ENCODE results near the gene TEDC1. TPM values are rescaled to one million over a fixed set of nuclear protein-coding genes. Genes with fewer than 3 reads are reported as not detected.

TEDC1 gene
- total RNA-seq, 1 experiment from 2014 or later, result 17.9 TPM

DNA sequence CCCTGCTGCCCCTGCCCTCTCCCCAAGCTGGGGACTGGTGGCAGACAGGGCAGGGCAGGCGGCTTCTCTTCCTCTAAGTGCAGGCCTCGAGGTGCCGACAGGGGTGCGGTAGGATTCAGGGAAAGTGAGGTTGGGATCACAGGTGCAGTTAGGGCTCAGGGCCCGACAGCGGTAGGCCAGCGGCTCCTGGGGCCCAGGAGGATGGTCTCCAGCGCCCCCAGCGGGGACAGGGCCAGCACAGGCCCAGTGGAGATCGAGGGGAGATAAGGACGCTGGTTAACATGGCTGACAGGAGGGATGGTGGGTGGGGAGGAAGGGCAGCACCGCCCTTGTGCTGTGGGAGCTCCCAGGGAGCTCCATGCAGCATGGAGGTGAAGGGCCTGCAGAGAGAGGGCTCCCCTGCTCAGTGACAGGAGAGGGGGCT is 5.3 kb upstream of the TEDC1 start:
- peaks cover 78% of the 10 kb centered on the region for H3K27me3 Mint-ChIP-seq (ENCODE audit: low read depth)
- peak; percentile 78 for DNase-seq (ENCODE audit: low spot score)
- CTCF ChIA-PET, result interaction anchor here (0.5 to 1.9 kb wide), 14 partner anchors 9 to 415 kb away, joined by 3 to 14 read pairs (median 4); partner anchors contain the start of gene BTBD6
- H3K4me3 Mint-ChIP-seq, result peak overlapping the region; percentile 43
- POLR2A ChIA-PET, result no interaction called here
- no peak overlapping the region for H3K27ac Mint-ChIP-seq
- H3K9me3 Mint-ChIP-seq, result no peaks in the 10 kb centered on the region
- ATAC-seq, result peak; percentile 30
- TF ChIP-seq ZNF396 (CRISPR knock-in tag; IDR thresholded peaks at IDR 0.05; ENCODE audit: borderline replicate concordance) (no peak), FOXJ3 (CRISPR knock-in tag; IDR thresholded peaks at IDR 0.05; ENCODE audit: borderline replicate concordance) (no peak), TEAD4 (CRISPR knock-in tag; IDR thresholded peaks at IDR 0.05) (no peak), SOX15 (CRISPR knock-in tag; IDR thresholded peaks at IDR 0.05) (no peak), FOXP1 (CRISPR knock-in tag; IDR thresholded peaks at IDR 0.05; ENCODE audit: borderline replicate concordance) (no peak), ETV6 (CRISPR knock-in tag; IDR thresholded peaks at IDR 0.05) (peak; percentile 54; the same call in 1 of the 2 replicates), NFE2L1 (CRISPR knock-in tag; IDR thresholded peaks at IDR 0.05) (no peak), RELA (CRISPR knock-in tag; IDR thresholded peaks at IDR 0.05; ENCODE audit: borderline replicate concordance) (no peak), PRRX2 (CRISPR knock-in tag; IDR thresholded peaks at IDR 0.05) (no peak)
- TF ChIP-seq, protein P1, sequence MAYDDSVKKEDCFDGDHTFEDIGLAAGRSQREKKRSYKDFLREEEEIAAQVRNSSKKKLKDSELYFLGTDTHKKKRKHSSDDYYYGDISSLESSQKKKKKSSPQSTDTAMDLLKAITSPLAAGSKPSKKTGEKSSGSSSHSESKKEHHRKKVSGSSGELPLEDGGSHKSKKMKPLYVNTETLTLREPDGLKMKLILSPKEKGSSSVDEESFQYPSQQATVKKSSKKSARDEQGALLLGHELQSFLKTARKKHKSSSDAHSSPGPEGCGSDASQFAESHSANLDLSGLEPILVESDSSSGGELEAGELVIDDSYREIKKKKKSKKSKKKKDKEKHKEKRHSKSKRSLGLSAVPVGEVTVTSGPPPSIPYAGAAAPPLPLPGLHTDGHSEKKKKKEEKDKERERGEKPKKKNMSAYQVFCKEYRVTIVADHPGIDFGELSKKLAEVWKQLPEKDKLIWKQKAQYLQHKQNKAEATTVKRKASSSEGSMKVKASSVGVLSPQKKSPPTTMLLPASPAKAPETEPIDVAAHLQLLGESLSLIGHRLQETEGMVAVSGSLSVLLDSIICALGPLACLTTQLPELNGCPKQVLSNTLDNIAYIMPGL (CRISPR knock-in tag; IDR thresholded peaks at IDR 0.05), result peak; percentile 46; the same call in 1 of the 2 replicates
- TF ChIP-seq, protein P2, sequence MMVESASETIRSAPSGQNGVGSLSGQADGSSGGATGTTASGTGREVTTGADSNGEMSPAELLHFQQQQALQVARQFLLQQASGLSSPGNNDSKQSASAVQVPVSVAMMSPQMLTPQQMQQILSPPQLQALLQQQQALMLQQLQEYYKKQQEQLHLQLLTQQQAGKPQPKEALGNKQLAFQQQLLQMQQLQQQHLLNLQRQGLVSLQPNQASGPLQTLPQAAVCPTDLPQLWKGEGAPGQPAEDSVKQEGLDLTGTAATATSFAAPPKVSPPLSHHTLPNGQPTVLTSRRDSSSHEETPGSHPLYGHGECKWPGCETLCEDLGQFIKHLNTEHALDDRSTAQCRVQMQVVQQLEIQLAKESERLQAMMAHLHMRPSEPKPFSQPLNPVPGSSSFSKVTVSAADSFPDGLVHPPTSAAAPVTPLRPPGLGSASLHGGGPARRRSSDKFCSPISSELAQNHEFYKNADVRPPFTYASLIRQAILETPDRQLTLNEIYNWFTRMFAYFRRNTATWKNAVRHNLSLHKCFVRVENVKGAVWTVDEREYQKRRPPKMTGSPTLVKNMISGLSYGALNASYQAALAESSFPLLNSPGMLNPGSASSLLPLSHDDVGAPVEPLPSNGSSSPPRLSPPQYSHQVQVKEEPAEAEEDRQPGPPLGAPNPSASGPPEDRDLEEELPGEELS (CRISPR knock-in tag; IDR thresholded peaks at IDR 0.05), result 0 out of 2 replicates have a peak, but pooled peaks have one; percentile 25
- TF ChIP-seq, protein P3, sequence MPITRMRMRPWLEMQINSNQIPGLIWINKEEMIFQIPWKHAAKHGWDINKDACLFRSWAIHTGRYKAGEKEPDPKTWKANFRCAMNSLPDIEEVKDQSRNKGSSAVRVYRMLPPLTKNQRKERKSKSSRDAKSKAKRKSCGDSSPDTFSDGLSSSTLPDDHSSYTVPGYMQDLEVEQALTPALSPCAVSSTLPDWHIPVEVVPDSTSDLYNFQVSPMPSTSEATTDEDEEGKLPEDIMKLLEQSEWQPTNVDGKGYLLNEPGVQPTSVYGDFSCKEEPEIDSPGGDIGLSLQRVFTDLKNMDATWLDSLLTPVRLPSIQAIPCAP (CRISPR knock-in tag; IDR thresholded peaks at IDR 0.05), result 0 out of 2 replicates have a peak, but pooled peaks have one; percentile 30
- TF ChIP-seq, protein P4, sequence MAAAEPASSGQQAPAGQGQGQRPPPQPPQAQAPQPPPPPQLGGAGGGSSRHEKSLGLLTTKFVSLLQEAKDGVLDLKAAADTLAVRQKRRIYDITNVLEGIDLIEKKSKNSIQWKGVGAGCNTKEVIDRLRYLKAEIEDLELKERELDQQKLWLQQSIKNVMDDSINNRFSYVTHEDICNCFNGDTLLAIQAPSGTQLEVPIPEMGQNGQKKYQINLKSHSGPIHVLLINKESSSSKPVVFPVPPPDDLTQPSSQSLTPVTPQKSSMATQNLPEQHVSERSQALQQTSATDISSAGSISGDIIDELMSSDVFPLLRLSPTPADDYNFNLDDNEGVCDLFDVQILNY (CRISPR knock-in tag; IDR thresholded peaks at IDR 0.05), result no peak
- TF ChIP-seq, protein P5, sequence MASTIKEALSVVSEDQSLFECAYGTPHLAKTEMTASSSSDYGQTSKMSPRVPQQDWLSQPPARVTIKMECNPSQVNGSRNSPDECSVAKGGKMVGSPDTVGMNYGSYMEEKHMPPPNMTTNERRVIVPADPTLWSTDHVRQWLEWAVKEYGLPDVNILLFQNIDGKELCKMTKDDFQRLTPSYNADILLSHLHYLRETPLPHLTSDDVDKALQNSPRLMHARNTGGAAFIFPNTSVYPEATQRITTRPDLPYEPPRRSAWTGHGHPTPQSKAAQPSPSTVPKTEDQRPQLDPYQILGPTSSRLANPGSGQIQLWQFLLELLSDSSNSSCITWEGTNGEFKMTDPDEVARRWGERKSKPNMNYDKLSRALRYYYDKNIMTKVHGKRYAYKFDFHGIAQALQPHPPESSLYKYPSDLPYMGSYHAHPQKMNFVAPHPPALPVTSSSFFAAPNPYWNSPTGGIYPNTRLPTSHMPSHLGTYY (CRISPR knock-in tag; IDR thresholded peaks at IDR 0.05), result no peak
- TF ChIP-seq, protein P6, sequence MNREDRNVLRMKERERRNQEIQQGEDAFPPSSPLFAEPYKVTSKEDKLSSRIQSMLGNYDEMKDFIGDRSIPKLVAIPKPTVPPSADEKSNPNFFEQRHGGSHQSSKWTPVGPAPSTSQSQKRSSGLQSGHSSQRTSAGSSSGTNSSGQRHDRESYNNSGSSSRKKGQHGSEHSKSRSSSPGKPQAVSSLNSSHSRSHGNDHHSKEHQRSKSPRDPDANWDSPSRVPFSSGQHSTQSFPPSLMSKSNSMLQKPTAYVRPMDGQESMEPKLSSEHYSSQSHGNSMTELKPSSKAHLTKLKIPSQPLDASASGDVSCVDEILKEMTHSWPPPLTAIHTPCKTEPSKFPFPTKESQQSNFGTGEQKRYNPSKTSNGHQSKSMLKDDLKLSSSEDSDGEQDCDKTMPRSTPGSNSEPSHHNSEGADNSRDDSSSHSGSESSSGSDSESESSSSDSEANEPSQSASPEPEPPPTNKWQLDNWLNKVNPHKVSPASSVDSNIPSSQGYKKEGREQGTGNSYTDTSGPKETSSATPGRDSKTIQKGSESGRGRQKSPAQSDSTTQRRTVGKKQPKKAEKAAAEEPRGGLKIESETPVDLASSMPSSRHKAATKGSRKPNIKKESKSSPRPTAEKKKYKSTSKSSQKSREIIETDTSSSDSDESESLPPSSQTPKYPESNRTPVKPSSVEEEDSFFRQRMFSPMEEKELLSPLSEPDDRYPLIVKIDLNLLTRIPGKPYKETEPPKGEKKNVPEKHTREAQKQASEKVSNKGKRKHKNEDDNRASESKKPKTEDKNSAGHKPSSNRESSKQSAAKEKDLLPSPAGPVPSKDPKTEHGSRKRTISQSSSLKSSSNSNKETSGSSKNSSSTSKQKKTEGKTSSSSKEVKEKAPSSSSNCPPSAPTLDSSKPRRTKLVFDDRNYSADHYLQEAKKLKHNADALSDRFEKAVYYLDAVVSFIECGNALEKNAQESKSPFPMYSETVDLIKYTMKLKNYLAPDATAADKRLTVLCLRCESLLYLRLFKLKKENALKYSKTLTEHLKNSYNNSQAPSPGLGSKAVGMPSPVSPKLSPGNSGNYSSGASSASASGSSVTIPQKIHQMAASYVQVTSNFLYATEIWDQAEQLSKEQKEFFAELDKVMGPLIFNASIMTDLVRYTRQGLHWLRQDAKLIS (CRISPR knock-in tag; IDR thresholded peaks at IDR 0.05; ENCODE audit: borderline replicate concordance), result no peak
- TF ChIP-seq, protein P7, sequence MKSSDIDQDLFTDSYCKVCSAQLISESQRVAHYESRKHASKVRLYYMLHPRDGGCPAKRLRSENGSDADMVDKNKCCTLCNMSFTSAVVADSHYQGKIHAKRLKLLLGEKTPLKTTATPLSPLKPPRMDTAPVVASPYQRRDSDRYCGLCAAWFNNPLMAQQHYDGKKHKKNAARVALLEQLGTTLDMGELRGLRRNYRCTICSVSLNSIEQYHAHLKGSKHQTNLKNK (CRISPR knock-in tag; IDR thresholded peaks at IDR 0.05), result no peak
- TF ChIP-seq, protein P8, sequence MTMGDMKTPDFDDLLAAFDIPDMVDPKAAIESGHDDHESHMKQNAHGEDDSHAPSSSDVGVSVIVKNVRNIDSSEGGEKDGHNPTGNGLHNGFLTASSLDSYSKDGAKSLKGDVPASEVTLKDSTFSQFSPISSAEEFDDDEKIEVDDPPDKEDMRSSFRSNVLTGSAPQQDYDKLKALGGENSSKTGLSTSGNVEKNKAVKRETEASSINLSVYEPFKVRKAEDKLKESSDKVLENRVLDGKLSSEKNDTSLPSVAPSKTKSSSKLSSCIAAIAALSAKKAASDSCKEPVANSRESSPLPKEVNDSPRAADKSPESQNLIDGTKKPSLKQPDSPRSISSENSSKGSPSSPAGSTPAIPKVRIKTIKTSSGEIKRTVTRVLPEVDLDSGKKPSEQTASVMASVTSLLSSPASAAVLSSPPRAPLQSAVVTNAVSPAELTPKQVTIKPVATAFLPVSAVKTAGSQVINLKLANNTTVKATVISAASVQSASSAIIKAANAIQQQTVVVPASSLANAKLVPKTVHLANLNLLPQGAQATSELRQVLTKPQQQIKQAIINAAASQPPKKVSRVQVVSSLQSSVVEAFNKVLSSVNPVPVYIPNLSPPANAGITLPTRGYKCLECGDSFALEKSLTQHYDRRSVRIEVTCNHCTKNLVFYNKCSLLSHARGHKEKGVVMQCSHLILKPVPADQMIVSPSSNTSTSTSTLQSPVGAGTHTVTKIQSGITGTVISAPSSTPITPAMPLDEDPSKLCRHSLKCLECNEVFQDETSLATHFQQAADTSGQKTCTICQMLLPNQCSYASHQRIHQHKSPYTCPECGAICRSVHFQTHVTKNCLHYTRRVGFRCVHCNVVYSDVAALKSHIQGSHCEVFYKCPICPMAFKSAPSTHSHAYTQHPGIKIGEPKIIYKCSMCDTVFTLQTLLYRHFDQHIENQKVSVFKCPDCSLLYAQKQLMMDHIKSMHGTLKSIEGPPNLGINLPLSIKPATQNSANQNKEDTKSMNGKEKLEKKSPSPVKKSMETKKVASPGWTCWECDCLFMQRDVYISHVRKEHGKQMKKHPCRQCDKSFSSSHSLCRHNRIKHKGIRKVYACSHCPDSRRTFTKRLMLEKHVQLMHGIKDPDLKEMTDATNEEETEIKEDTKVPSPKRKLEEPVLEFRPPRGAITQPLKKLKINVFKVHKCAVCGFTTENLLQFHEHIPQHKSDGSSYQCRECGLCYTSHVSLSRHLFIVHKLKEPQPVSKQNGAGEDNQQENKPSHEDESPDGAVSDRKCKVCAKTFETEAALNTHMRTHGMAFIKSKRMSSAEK (CRISPR knock-in tag; IDR thresholded peaks at IDR 0.05; ENCODE audit: borderline replicate concordance), result no peak
- TF ChIP-seq, protein P9, sequence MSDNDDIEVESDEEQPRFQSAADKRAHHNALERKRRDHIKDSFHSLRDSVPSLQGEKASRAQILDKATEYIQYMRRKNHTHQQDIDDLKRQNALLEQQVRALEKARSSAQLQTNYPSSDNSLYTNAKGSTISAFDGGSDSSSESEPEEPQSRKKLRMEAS (CRISPR knock-in tag; IDR thresholded peaks at IDR 0.05), result peak; percentile 67; the same call in 1 of the 2 replicates
- H3K4me1 Mint-ChIP-seq, result peaks cover 16% of the 10 kb centered on the region
- H3K36me3 Mint-ChIP-seq, result no peaks in the 10 kb centered on the region
